ENCODE results near the gene PLEKHH1.

GRCh38 chr14:67576216-67576955 is 43.3 kb downstream of the PLEKHH1 start:
- TF ChIP-seq MTA3 (IDR thresholded peaks at IDR 0.05; ENCODE audit: borderline replicate concordance) (no peak), NR3C1 (CRISPR knock-in tag; IDR thresholded peaks at IDR 0.05) (no peak), TAF1 (IDR thresholded peaks at IDR 0.05; ENCODE audit: control insufficient read depth, extremely low read depth, insufficient read depth, low read length, severe bottlenecking) (no peak), FOXK1 (CRISPR knock-in tag; IDR thresholded peaks at IDR 0.05; ENCODE audit: borderline replicate concordance) (no peak), MTA1 (IDR thresholded peaks at IDR 0.05; ENCODE audit: borderline replicate concordance) (no peak), POLR2A (conservative IDR thresholded peaks at IDR 0.05) (no peak), RCOR1 (IDR thresholded peaks at IDR 0.05; ENCODE audit: borderline replicate concordance in 1 of 2, low read depth in 2 of 2, low read length in 2 of 2) (no peak), BCL6 (CRISPR knock-in tag; IDR thresholded peaks at IDR 0.05) (no peak), CREB1 (IDR thresholded peaks at IDR 0.05) (no peak), CREB1 (CRISPR knock-in tag; IDR thresholded peaks at IDR 0.05) (no peak)

All from K562 (cell line).